GM21360 (cell line): ENCODE measurements around the gene NRCAM.

Source experiments
- ATAC-seq: cut with Tn5 transposase; IDR thresholded peaks from one replicate; pipeline ENCODE4 v1.9.1; 2021; ENCODE audit warnings: mild to moderate bottlenecking, moderate library complexity; ENCODE audit not compliant: unreplicated experiment

Gene NRCAM

GRCh38 chr7:108103558-108104298, 352.5 kb downstream of the NRCAM start:
- ATAC-seq: no peak

GRCh38 chr7:108102671-108103312, 353.4 kb downstream of the NRCAM start:
- no peak for ATAC-seq

GRCh38 chr7:108101759-108102158, 354.5 kb downstream of the NRCAM start:
- no peak for ATAC-seq

GRCh38 chr7:108099713-108100112, 356.5 kb downstream of the NRCAM start:
- no peak for ATAC-seq

GRCh38 chr7:108097703-108098102, 358.5 kb downstream of the NRCAM start:
- ATAC-seq: no peak
